Breast epithelium (tissue), 4 donors: Measurements from ENCODE around the gene MED8. TPM values are rescaled to one million over a fixed set of nuclear protein-coding genes. Genes with fewer than 3 reads are reported as not detected.

ENCODE experiments used
- DNase-seq, 2 donors: peaks; one replicate each; pipeline ENCODE4 v3.0.0-alpha.2; 2019; ENCODE audit warnings: low spot score in 2 of 2
- H3K27ac ChIP-seq, 2 donors: fragments of 200-600 bp; sonication (generic) in 1 of 2; one replicate each; pipeline ENCODE4 v1.5.1; 2016 to 2019; ENCODE audit warnings: mild to moderate bottlenecking in 1 of 2
- H3K27me3 ChIP-seq, 2 donors: fragments of 200-600 bp; sonication (generic) in 1 of 2; one replicate each; pipeline versions ENCODE4 v1.5.1 to v1.6.0; 2017 to 2019; ENCODE audit warnings: control low read depth in 1 of 2, mild to moderate bottlenecking in 1 of 2
- H3K36me3 ChIP-seq: fragments of 200-600 bp; one replicate; pipeline ENCODE4 v1.5.1; 2019
- H3K4me1 ChIP-seq, 2 donors: fragments of 200-600 bp; sonication (generic); one replicate each; pipeline ENCODE4 v1.5.1; 2016 to 2019; ENCODE audit warnings: control low read depth in 1 of 2
- H3K4me3 ChIP-seq, 3 donors: fragments of 200-600 bp; sonication (generic); 1 replicate in 2 of 3; 2 replicates in 1 of 3; pipeline ENCODE4 v1.5.1; 2016 to 2019; ENCODE audit warnings: mild to moderate bottlenecking in 3 of 3, moderate library complexity in 2 of 3
- H3K9me3 ChIP-seq, 2 donors: fragments of 200-600 bp; sonication (generic) in 1 of 2; one replicate each; pipeline ENCODE4 v1.5.1; 2016 to 2019; ENCODE audit warnings: control low read depth in 1 of 2
- CTCF ChIP-seq, 3 donors: fragments of 450-650 bp; IDR thresholded peaks; one replicate each; pipeline ENCODE4 v1.5.1; 2016 to 2017; ENCODE audit warnings: antibody characterized with exemption in 3 of 3, mild to moderate bottlenecking in 3 of 3, moderate library complexity in 3 of 3
- POLR2A ChIP-seq: fragments of 450-650 bp; IDR thresholded peaks from one replicate; pipeline ENCODE4 v1.6.1; 2016; ENCODE audit warnings: antibody characterized with exemption, mild to moderate bottlenecking, moderate library complexity
- POLR2AphosphoS5 ChIP-seq, 3 donors: sonication (generic); formaldehyde crosslinking; IDR thresholded peaks; one replicate each; pipeline ENCODE4 v1.6.1; 2017; ENCODE audit warnings: antibody characterized with exemption in 3 of 3
- intact Hi-C: fragments of 100-400 bp; cut with DNase I; formaldehyde crosslinking; loops from one replicate; pipeline ENCODE4 v1.15.1; 2023; ENCODE audit warnings: low total_unique reads
- total RNA-seq, 3 donors: library from RNA; depleted of rRNA; stranded (reverse); fragments of >200 nt; gene quantifications; one replicate each; pipeline ENCODE4 v1.1.0, GENCODE V29; 2016

MED8 gene
- total RNA-seq, 3 donors from 2014 or later, result 38.3 to 42.9 (median 38.8) TPM

DNA sequence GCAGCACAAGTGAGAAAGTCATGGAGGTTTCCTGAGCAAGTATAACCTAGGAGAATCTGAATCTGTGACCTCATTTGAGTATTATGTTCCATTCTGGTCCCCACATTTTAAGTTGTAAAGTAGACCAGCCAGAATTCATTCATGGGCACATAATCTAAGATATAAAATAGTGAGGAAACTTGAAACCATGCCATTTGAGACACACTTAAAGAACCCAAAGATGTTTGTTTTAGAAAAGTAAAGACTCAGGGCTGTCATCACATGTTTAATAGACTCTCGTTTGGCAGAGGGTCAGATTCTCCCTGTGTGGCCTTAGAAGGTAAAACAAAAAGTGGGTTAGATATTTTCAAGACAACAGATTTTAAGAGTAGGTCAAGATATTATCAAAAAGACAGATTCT lies 6.5 kb upstream of the MED8 start:
- no peak for DNase-seq
- Histone ChIP-seq H3K4me3 (no peak overlapping the region), H3K27ac (no peak overlapping the region), H3K36me3 (no peaks in the 10 kb centered on the region), H3K9me3 (no peaks in the 10 kb centered on the region), H3K4me1 (peaks cover under 1 to 1% of the 10 kb centered on the region in 2 donors), H3K27me3 (no peaks in the 10 kb centered on the region)
- intact Hi-C loops, result no loop called here
- TF ChIP-seq POLR2AphosphoS5 (IDR thresholded peaks at IDR 0.05) (no peak), CTCF (IDR thresholded peaks at IDR 0.05) (no peak), POLR2A (no peak)

- Histone ChIP-seq H3K9me3 (no peaks in the 10 kb centered on the region), H3K27me3 (no peaks in the 10 kb centered on the region), H3K27ac (no peak overlapping the region), H3K36me3 (no peaks in the 10 kb centered on the region), H3K4me3 (no peak overlapping the region), H3K4me1 (peaks cover 6 to 7% of the 10 kb centered on the region in 2 donors)
- no peak for DNase-seq
- TF ChIP-seq CTCF (IDR thresholded peaks at IDR 0.05) (no peak), POLR2AphosphoS5 (IDR thresholded peaks at IDR 0.05) (no peak), POLR2A (no peak)
- intact Hi-C loops, result no loop called here
Observed at GRCh38 chr1:43395523-43395922, 5.9 kb upstream of the MED8 start.

- intact Hi-C loops, result no loop called here
- Histone ChIP-seq H3K9me3 (no peaks in the 10 kb centered on the region), H3K4me3 (no peak overlapping the region), H3K36me3 (no peaks in the 10 kb centered on the region), H3K27me3 (no peaks in the 10 kb centered on the region), H3K4me1 (peaks cover 10 to 17% of the 10 kb centered on the region in 2 donors), H3K27ac (no peak overlapping the region)
- no peak for TF ChIP-seq POLR2A
- no peak for TF ChIP-seq CTCF (IDR thresholded peaks at IDR 0.05)
- TF ChIP-seq POLR2AphosphoS5 (IDR thresholded peaks at IDR 0.05), result no peak
- DNase-seq, result no peak
Observed at GRCh38 chr1:43392702-43393101, 3.1 kb upstream of the MED8 start.

- Histone ChIP-seq H3K36me3 (peaks cover 19% of the 10 kb centered on the region), H3K4me1 (peaks cover 10 to 17% of the 10 kb centered on the region in 2 donors), H3K9me3 (no peaks in the 10 kb centered on the region), H3K27ac (peak overlapping the region; percentile 87 to 89), H3K27me3 (no peaks in the 10 kb centered on the region), H3K4me3 (peak overlapping the region; percentile 78 to 88 (median 86))
- no peak for DNase-seq
- TF ChIP-seq CTCF (IDR thresholded peaks at IDR 0.05) (no peak), POLR2A (no peak), POLR2AphosphoS5 (IDR thresholded peaks at IDR 0.05) (no peak)
- intact Hi-C loops, result no loop called here
Observed at GRCh38 chr1:43388613-43389012, 987 bp downstream of the MED8 start.

DNA sequence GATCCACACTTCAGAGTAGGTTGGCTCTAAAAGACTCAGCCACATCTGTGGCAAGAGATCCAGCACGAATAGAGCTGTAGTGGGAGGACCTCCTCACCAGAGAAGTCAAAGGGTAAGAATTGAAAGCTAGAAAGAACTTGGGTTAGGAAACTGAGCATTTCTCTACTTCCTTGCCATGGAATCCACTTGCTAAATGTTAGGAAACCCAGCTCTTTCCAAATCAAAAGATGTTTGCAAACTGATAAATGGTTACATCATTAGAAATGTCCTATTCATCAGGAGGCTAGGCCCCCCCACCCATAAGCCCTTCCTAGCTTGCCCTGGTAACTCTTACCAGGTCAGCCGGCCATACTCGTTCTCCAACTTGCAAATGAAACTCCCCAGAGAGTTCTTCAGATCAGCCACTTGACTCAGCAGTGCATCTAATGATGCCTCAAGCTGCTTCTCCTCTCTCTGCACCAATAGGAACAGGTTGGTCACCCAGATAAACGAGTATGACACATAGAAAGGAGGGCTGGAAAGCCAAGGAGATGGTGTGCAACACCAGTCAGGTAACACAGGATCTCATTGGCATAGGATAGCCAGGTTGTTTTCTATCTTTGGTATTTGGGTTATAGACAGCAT lies 1.5 kb downstream of the MED8 start:
- Histone ChIP-seq H3K4me3 (peak overlapping the region in 2 of 3 donors; percentile 78 to 88), H3K9me3 (no peaks in the 10 kb centered on the region), H3K27me3 (no peaks in the 10 kb centered on the region), H3K27ac (peak overlapping the region in 1 of 2 donors; percentile 87), H3K36me3 (peaks cover 19% of the 10 kb centered on the region), H3K4me1 (peaks cover 10 to 17% of the 10 kb centered on the region in 2 donors)
- intact Hi-C loops, result no loop called here
- DNase-seq, result no peak
- no peak for TF ChIP-seq POLR2A
- TF ChIP-seq POLR2AphosphoS5 (IDR thresholded peaks at IDR 0.05), result no peak
- no peak for TF ChIP-seq CTCF (IDR thresholded peaks at IDR 0.05)
